Hematopoietic multipotent progenitor cell treated with erythropoietin and hydrocortisone succinate and interleukin-3 and kit ligand, for 8 days (in vitro differentiated cells): ENCODE results near the gene LPXN.

Experiments
- DNase-seq: peaks from one replicate; pipeline ENCODE4 v3.0.0-alpha.2; 2015

The LPXN gene

GRCh38 chr11:58511636-58512035, 64.0 kb downstream of the LPXN start:
- peak; percentile 5 for DNase-seq

GRCh38 chr11:58509748-58510147, 65.9 kb downstream of the LPXN start:
- peak; percentile 53 for DNase-seq

GRCh38 chr11:58508814-58509213, 66.8 kb downstream of the LPXN start:
- no peak for DNase-seq

GRCh38 chr11:58508005-58508404, 67.7 kb downstream of the LPXN start, which contains the start of gene OR5B21:
OR5B21 (minus strand) TSS chr11:58508105; CDS start chr11:58508105, 0 bp downstream.
- DNase-seq = no peak

- no peak for DNase-seq
Observed at GRCh38 chr11:58507355-58507754, 68.3 kb downstream of the LPXN start.

- no peak for DNase-seq
Observed at GRCh38 chr11:58506935-58507334, 68.7 kb downstream of the LPXN start.

- no peak for DNase-seq
Observed at GRCh38 chr11:58505849-58506248, 69.8 kb downstream of the LPXN start.

- DNase-seq = no peak
Observed at GRCh38 chr11:58504232-58504631, 71.4 kb downstream of the LPXN start.

- no peak for DNase-seq
Observed at GRCh38 chr11:58503361-58503856, 72.2 kb downstream of the LPXN start.

- no peak for DNase-seq
Observed at GRCh38 chr11:58502004-58502403, 73.7 kb downstream of the LPXN start.

- DNase-seq = no peak
Observed at GRCh38 chr11:58498464-58498863, 77.2 kb downstream of the LPXN start.

GRCh38 chr11:58497951-58498350, 77.7 kb downstream of the LPXN start:
- no peak for DNase-seq

GRCh38 chr11:58495906-58496305, 79.8 kb downstream of the LPXN start:
- no peak for DNase-seq

- DNase-seq = no peak
Observed at GRCh38 chr11:58494101-58494500, 81.6 kb downstream of the LPXN start.

- no peak for DNase-seq
Observed at GRCh38 chr11:58493676-58494075, 82.0 kb downstream of the LPXN start.

- no peak for DNase-seq
Observed at GRCh38 chr11:58490827-58491226, 84.8 kb downstream of the LPXN start.

GRCh38 chr11:58487170-58487569, 88.5 kb downstream of the LPXN start:
- no peak for DNase-seq

- DNase-seq = no peak
Observed at GRCh38 chr11:58485961-58486360, 89.7 kb downstream of the LPXN start.
